Keratinocyte (primary cell): ENCODE measurements around the gene DCXR. TPM values are rescaled to one million over a fixed set of nuclear protein-coding genes. Genes with fewer than 3 reads are reported as not detected.

Experiments
- DNase-seq: peaks from one replicate; pipeline ENCODE4 v3.0.0-alpha.2; 2011; ENCODE audit warnings: low read depth, missing footprints, low spot score
- FAIRE-seq: peaks from 2 replicates; lab custom pipeline; 2011; peaks lifted over from hg19 to GRCh38; lab: Jason Lieb, UNC
- H2AFZ ChIP-seq: 2 replicates; pipeline ENCODE4 v1.6.0; 2012; ENCODE audit warnings: low read length, control low read depth, inconsistent platforms; ENCODE audit not compliant: control insufficient read depth
- H3K27ac ChIP-seq: 2 replicates; pipeline ENCODE4 v1.5.1; 2011; ENCODE audit warnings: low read length; ENCODE audit not compliant: control insufficient read depth, insufficient read depth
- H3K27me3 ChIP-seq: 3 replicates; pipeline ENCODE4 v1.6.0; 2011; ENCODE audit warnings: low read length; ENCODE audit not compliant: control insufficient read depth, insufficient read depth; ENCODE audit errors: extremely low read depth
- H3K36me3 ChIP-seq, 2 experiments: 2 replicates in 1 of 2; 3 replicates in 1 of 2; pipeline ENCODE4 v1.5.1; 2011; ENCODE audit warnings: low read length in 2 of 2, mild to moderate bottlenecking in 1 of 2; ENCODE audit not compliant: control insufficient read depth in 2 of 2, insufficient read depth in 2 of 2; ENCODE audit errors: extremely low read depth in 1 of 2
- H3K4me1 ChIP-seq: 3 replicates; pipeline ENCODE4 v1.5.1; 2011; ENCODE audit warnings: low read length; ENCODE audit not compliant: control insufficient read depth, insufficient read depth; ENCODE audit errors: extremely low read depth
- H3K4me2 ChIP-seq: 3 replicates; pipeline ENCODE4 v1.6.0; 2011; ENCODE audit warnings: low read depth, low read length; ENCODE audit not compliant: control insufficient read depth, insufficient read depth; ENCODE audit errors: extremely low read depth
- H3K4me3 ChIP-seq, 3 experiments: fragments of 200-600 bp in 1 of 3; sonication (generic) in 1 of 3; 2 replicates in 2 of 3; 3 replicates in 1 of 3; pipeline ENCODE4 v1.5.1; 2011 to 2016; ENCODE audit warnings: low read length in 3 of 3, mild to moderate bottlenecking in 3 of 3, control low read depth in 2 of 3, inconsistent platforms in 1 of 3, low read depth in 1 of 3, mixed read lengths in 1 of 3, mixed run types in 1 of 3, moderate library complexity in 1 of 3; ENCODE audit not compliant: control insufficient read depth in 2 of 3, insufficient read depth in 2 of 3; ENCODE audit errors: extremely low read depth in 1 of 3
- H3K79me2 ChIP-seq: 2 replicates; pipeline ENCODE4 v1.6.0; 2012; ENCODE audit warnings: low read length; ENCODE audit not compliant: control insufficient read depth, insufficient read depth
- H3K9ac ChIP-seq: 3 replicates; pipeline ENCODE4 v1.6.0; 2011; ENCODE audit warnings: low read length; ENCODE audit not compliant: control insufficient read depth, insufficient read depth; ENCODE audit errors: extremely low read depth
- H3K9me1 ChIP-seq: 3 replicates; pipeline ENCODE4 v1.6.0; 2011; ENCODE audit warnings: low read length; ENCODE audit not compliant: control insufficient read depth, insufficient read depth; ENCODE audit errors: extremely low read depth
- H3K9me3 ChIP-seq: 2 replicates; pipeline ENCODE4 v1.5.1; 2012; ENCODE audit warnings: low read depth, low read length; ENCODE audit not compliant: control insufficient read depth
- H4K20me1 ChIP-seq: 3 replicates; pipeline ENCODE4 v1.6.0; 2011; ENCODE audit warnings: low read length; ENCODE audit not compliant: control insufficient read depth, insufficient read depth; ENCODE audit errors: extremely low read depth
- CTCF ChIP-seq, 3 experiments: IDR thresholded peaks in 1 of 3; conservative IDR thresholded peaks in 1 of 3; optimal IDR thresholded peaks in 1 of 3; 2 replicates in 2 of 3; 3 replicates in 1 of 3; pipeline versions ENCODE3 to v1.5.1; 2011; ENCODE audit warnings: low read length in 3 of 3, mild to moderate bottlenecking in 3 of 3, moderate library complexity in 2 of 3, control low read depth in 1 of 3, inconsistent platforms in 1 of 3; ENCODE audit not compliant: insufficient read depth in 2 of 3; ENCODE audit errors: extremely low read depth in 1 of 3
- EZH2 ChIP-seq: IDR thresholded peaks from one replicate; pipeline ENCODE4 v1.6.1; 2012; ENCODE audit warnings: inconsistent platforms, mild to moderate bottlenecking, low read length, moderate library complexity
- dilution Hi-C: fragments of 300-500 bp; cut with MboI; formaldehyde crosslinking; loops from one replicate; pipeline ENCODE4 v1.7.0; 2020; ENCODE audit warnings: low sequenced_read_pairs; ENCODE audit not compliant: extremely low pct_ligation_motif_present
- polyA plus RNA-seq, 5 experiments: library from polyadenylated mRNA; depleted of rRNA in 3 of 5; stranded (reverse) in 3 of 5; stranded (forward) in 1 of 5; unstranded in 1 of 5; fragments of >200 nt; gene quantifications; 1 replicate in 1 of 5; 2 replicates in 3 of 5; 3 replicates in 1 of 5; pipeline versions ENCODE4 v1.2.1 to v1.2.3, GENCODE V29; 2011 to 2012; ENCODE audit warnings: missing spikeins in 2 of 5, low read depth in 1 of 5, low replicate concordance in 1 of 5

DCXR gene
- polyA plus RNA-seq, 1 donor (not counting 4 experiments of a cell fraction or from before 2014, with no cell fraction given), result 45.4 TPM

- TF ChIP-seq CTCF (optimal IDR thresholded peaks at IDR 0.05 in 1 of 3, IDR thresholded peaks at IDR 0.05 in 1 of 3, conservative IDR thresholded peaks at IDR 0.05 in 1 of 3; ENCODE audit: extremely low read depth in 1 of 3, insufficient read depth in 2 of 3, low read length in 3 of 3) (no peak), EZH2 (no peak)
- H3K4me1 ChIP-seq, result peaks cover 14% of the 10 kb centered on the region
- H2AFZ ChIP-seq, result no peak overlapping the region
- dilution Hi-C loops, result no loop called here
- H3K9ac ChIP-seq, result peak overlapping the region; percentile 15
- peak overlapping the region; percentile 62 for H3K4me2 ChIP-seq
- no peaks in the 10 kb centered on the region for H3K9me1 ChIP-seq
- no peak overlapping the region for H3K4me3 ChIP-seq
- H3K36me3 ChIP-seq, result no peaks in the 10 kb centered on the region
- H4K20me1 ChIP-seq, result no peaks in the 10 kb centered on the region
- H3K9me3 ChIP-seq, result no peaks in the 10 kb centered on the region
- no peak overlapping the region for H3K27ac ChIP-seq
- no peak for FAIRE-seq
- no peaks in the 10 kb centered on the region for H3K79me2 ChIP-seq
- no peak for DNase-seq
- no peaks in the 10 kb centered on the region for H3K27me3 ChIP-seq
These were observed 45.0 kb downstream of the DCXR start for GRCh38 chr17:81992306-81993102.

- dilution Hi-C loops, result no loop called here
- no peak for DNase-seq
- TF ChIP-seq CTCF (optimal IDR thresholded peaks at IDR 0.05 in 1 of 3, IDR thresholded peaks at IDR 0.05 in 1 of 3, conservative IDR thresholded peaks at IDR 0.05 in 1 of 3; ENCODE audit: extremely low read depth in 1 of 3, insufficient read depth in 2 of 3, low read length in 3 of 3), result no peak
- no peak for TF ChIP-seq EZH2
- peaks cover 0 to 4% of the 10 kb centered on the region in 2 experiments for H3K36me3 ChIP-seq
- FAIRE-seq, result no peak
- no peak overlapping the region for H3K4me3 ChIP-seq
- peak overlapping the region; percentile 15 for H3K9ac ChIP-seq
- no peaks in the 10 kb centered on the region for H3K79me2 ChIP-seq
- H3K9me3 ChIP-seq, result no peaks in the 10 kb centered on the region
- H2AFZ ChIP-seq, result no peak overlapping the region
- no peak overlapping the region for H3K27ac ChIP-seq
- no peaks in the 10 kb centered on the region for H4K20me1 ChIP-seq
- H3K9me1 ChIP-seq, result no peaks in the 10 kb centered on the region
- no peaks in the 10 kb centered on the region for H3K27me3 ChIP-seq
- H3K4me1 ChIP-seq, result peaks cover 14% of the 10 kb centered on the region
- peak overlapping the region; percentile 62 for H3K4me2 ChIP-seq
These were observed 45.7 kb downstream of the DCXR start for GRCh38 chr17:81991684-81992305.
